GM13976 (cell line): ENCODE results near the gene ANKH.

ENCODE experiments used
- DNase-seq: peaks from one replicate; pipeline ENCODE4 v3.0.0; 2012; ENCODE audit warnings: low spot score
- CTCF ChIP-seq: IDR thresholded peaks from 2 replicates; pipeline ENCODE4 v1.5.1; 2012; ENCODE audit warnings: borderline replicate concordance, mild to moderate bottlenecking; ENCODE audit not compliant: insufficient read depth; ENCODE audit errors: extremely low read depth, missing control alignments, control extremely low read depth
- in situ Hi-C: fragments of 300-500 bp; cut with MboI; formaldehyde crosslinking; loops from one replicate; pipeline ENCODE4 v1.12.0; 2022; ENCODE audit warnings: low sequenced_read_pairs, mixed read lengths, inconsistent platforms; ENCODE audit not compliant: unreplicated experiment

The ANKH gene

GRCh38 chr5:14831006-14831338 is 40.6 kb downstream of the ANKH start:
- DNase-seq, result no peak

GRCh38 chr5:14830210-14831005 is 41.2 kb downstream of the ANKH start:
- in situ Hi-C loops, result no loop called here
- no peak for DNase-seq
- no peak for TF ChIP-seq CTCF

More at GRCh38 chr5:14831006-14831338, 40.6 kb downstream of the ANKH start:
- TF ChIP-seq CTCF, result no peak
- in situ Hi-C loops, result no loop called here

- no peak for DNase-seq
- in situ Hi-C loops, result no loop called here
- TF ChIP-seq CTCF, result no peak
These were observed 42.2 kb downstream of the ANKH start for GRCh38 chr5:14829396-14829795.

GRCh38 chr5:14826714-14827113 is 44.9 kb downstream of the ANKH start:
- in situ Hi-C loops, result no loop called here
- DNase-seq, result no peak
- no peak for TF ChIP-seq CTCF

GRCh38 chr5:14825977-14826376 is 45.6 kb downstream of the ANKH start:
- no peak for TF ChIP-seq CTCF
- no peak for DNase-seq
- in situ Hi-C loops, result no loop called here

GRCh38 chr5:14824499-14824898 is 47.1 kb downstream of the ANKH start:
- in situ Hi-C loops, result no loop called here
- no peak for TF ChIP-seq CTCF
- no peak for DNase-seq
